ENCODE results near the gene ASPRV1.

- TF ChIP-seq POLR2A (IDR thresholded peaks at IDR 0.05; ENCODE audit: low read length) (no peak), GATA1 (IDR thresholded peaks at IDR 0.05; ENCODE audit: low read depth, low read length) (no peak)
Measured at GRCh38 chr2:70005752-70006446, 44.5 kb upstream of the ASPRV1 start.

Data from erythroblast (primary cell).